HL-60/S4 treated with retinoic acid at 250 ng/mL for 4 days and 3 days (cell line): ENCODE results near the gene SETD6.

Source experiments
- in situ Hi-C: fragments of 300-500 bp; cut with MboI; formaldehyde crosslinking; loops from 2 replicates; pipeline ENCODE4 v1.7.0; 2022; ENCODE audit warnings: low sequenced_read_pairs

The SETD6 gene

DNA sequence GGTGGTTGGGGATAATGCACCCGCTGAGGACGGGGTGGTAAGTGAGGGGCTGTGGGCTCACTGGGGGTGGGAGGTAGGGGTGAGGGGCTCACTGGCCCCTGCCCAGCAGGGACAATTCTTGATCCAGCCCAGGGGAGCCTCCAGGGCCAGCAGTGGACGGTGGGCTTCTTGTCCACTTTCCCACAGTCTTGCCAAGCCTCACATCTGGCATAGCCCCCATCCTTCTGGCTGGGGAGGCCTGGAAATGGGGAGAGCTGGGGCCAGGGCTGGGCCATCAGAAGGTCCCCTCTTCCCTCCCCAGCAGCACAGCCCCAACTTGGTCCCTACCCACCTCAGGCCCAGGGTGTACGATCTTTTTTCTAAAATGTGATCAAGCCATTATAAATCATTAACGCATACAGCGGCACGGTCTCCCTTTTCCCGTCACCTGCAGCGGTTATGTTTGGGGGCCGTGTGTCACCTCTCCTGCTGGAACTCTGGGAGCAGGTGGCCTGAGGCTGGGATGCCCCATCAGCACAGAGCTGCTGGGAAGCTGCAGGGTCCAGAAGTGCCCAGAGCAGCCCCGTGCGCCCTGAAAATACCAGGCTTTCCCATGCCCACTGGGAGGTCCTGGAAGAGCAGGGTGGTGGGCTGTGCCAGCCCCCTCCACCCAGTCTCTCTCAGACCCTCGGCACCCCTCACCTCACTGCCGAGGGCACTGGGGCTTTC, 7.2 kb upstream of the SETD6 start:
- in situ Hi-C loops = no loop called here

DNA sequence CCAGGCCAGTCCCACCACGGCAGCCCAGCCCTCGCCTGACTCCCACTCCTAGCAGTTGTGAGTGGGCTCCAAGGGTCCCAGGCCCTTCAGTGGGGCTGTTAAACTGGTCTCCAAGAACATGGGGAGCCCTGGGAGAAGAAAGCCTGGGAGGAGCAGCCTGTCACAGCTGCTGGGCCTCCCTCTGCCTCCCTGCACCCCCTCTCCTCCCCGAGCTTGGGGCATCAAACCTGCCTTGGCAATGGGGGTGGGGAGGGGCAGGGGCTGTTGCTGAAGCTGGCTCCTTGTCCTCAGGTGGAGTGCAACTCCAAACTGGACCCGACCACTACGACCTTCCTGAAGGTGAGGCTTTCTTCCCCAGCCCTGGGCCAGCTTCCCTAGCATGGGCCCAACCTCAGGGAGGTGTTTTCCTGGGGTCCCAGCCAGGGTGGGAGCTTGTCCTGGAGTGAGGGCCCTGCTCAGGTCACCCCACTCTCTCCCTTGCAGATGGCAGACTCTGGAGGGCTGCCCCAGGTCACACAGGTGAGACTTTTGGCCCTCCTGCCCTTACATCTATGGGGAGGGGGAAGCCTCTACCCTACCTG, 6.6 kb upstream of the SETD6 start:
- in situ Hi-C loops = no loop called here

DNA sequence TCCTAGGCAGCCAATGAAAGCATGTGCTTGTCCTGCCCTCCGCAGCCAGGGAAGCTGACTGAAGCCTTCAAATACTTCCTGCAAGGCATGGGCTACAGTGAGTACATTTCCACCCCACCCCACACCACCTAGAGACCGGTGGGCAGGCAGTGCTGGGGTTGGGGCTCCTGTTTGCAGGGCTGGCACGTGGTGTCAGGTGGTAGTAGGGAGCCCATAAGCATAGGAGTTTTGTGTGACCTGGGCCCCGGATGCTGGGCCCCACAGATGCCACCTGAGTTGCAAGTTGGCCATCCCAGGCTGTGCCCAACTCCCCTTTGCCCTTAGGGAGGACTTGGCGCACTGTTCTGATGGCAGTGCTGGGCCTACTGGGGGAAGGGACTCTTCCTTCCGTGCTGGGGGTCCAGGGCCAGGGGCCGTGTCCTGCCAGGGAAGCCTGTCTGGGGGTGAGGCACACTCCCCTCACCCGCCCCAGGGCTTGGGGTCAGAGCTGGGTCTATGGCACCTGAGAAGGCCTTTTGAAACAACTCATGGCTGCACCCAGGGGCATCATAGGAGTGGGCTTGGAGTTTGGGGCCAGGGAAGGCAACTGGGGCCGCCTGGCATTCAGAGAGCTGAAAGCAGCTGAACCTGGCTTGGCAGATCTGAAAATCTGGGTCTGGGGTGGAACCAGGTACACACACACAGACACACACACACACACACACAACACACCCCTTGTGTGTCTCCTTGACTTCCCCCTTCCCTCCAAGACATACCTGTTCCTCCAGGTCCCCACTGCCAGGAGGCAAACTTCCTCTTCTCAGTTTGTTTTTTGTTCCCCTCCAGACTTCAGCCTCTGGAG, 5.8 kb upstream of the SETD6 start:
- in situ Hi-C loops = no loop called here

DNA sequence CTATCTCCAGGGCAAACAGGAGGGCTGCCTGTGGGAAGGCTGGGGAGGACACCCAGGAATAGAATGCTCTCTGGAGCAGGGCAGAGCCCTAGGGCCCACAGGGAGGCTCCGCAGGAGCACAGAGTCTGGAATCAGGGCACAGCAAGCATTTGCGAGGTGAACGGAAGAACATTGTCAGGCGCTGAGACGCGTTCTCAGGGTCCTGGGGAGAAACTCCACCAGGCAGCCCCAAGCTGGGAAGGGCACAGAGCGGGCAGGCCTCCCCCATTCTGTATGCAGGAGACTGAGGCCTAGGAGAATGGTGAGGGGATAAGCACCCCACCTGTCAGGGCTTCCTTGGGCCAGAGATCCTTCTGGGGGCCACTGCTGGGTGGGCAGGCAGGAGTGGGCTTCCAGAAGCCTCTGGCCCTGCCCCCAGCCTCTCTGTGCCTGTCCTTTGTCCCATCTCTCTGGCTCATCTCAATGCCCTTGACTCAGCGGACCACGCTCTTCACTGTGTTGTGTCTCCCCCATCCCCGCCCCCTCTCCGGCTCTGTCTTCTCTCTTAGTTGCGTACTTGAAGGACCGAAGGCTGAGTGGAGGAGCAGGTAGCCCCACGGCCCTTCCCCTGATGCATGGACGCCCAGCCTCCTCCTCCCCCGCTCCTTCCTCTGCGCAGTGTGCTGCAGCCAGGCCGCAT, 5.1 kb upstream of the SETD6 start:
- in situ Hi-C loops = no loop called here

DNA sequence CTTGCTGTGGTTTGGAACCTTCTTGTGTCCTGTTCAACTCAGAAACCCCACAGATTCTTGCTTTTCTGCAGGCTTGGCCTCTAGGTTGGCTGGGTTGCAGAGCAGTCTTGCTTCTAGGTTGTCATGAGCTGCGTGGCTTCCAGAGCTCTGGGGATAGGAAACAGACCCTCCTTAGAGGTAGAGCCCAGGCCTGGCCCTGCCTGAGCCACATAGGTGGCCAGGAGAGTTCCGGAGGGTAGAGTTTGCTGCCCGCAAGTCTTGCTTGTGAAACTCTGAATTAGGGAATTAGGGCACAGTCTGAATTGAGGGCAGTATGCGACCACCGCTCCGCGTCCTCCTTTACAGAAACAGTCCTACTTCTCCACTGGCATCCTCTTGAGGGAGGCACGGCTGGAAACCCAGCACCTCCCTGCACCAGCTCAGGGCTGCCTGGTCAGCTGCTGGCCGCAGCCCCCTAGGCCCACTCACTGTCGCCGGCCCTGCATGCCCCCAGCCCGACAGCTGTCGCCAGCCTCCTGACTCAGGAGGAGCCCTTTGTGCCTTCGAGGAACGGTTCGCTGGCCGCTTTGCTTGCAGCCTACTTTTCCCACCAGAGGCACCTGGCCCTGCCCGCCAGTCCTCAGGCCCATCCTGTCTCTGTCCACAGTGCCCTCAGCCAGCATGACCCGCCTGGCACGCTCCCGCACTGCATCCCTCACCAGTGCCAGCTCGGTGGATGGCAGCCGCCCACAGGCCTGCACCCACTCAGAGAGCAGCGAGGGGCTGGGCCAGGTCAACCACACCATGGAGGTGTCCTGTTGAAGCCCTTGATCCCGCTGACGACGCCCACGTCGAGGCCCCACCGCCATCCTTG, 4.3 kb upstream of the SETD6 start:
- in situ Hi-C loops = no loop called here

DNA sequence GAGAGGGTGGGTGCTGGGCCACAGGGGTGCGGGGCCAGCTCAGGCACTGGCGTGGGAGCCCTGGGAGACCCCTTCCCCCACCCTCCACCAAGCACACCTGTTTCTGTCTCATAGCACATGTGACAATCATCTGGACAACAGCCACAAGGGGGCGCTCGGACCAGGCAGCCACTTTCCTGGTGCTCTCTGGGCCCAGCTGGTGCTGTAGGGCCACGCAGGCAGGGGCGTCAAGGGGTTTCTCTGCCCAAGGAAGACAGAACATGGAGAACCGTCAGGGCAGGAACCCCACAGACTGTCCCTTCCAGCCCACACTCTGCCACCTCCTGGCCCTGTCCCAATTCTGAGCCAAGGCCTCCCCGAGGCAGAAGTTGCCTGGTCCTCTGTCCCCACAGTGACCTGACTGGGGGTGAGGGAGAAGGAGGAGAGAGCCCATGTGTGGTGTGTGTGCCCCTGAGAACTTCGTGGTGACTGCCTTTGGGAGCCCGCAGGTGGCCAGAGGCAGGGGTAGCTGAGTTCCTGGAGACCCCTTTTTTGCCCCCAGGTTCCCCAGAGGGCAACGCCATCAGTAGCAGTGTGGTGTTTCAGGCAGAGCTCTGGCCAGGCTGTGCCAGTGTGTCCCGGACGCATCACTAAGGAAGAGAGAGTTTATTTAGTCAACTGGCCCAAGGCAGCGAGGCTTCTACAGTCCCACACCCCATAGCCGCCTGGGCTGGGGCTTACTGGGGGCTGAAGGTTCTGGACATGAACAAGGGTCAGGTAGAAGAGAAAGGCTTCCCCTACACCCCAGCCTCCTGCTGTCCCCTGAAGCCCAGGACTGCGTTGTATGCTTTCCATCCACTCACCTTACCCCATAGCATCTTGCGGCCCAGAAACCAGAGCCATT, 3.1 kb upstream of the SETD6 start:
- in situ Hi-C loops = no loop called here

DNA sequence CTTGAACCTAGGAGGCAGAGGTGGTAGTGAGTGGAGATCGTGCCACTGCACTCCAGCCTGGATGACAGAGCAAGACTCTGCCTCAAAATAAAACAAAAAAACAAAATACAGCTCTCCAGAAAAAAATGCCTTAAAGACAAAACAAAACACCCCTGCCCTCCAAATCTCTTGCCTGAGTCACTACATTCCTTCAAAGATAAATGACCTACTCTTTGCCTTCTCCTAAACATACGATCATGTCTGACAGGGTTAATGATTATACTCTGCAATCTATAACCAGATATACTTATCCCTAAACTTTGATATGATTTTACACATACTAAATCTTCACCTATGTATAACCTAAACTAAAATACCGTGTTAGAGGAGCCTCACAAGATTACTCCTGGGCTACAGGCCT, 1.4 kb upstream of the SETD6 start:
- in situ Hi-C loops = no loop called here

DNA sequence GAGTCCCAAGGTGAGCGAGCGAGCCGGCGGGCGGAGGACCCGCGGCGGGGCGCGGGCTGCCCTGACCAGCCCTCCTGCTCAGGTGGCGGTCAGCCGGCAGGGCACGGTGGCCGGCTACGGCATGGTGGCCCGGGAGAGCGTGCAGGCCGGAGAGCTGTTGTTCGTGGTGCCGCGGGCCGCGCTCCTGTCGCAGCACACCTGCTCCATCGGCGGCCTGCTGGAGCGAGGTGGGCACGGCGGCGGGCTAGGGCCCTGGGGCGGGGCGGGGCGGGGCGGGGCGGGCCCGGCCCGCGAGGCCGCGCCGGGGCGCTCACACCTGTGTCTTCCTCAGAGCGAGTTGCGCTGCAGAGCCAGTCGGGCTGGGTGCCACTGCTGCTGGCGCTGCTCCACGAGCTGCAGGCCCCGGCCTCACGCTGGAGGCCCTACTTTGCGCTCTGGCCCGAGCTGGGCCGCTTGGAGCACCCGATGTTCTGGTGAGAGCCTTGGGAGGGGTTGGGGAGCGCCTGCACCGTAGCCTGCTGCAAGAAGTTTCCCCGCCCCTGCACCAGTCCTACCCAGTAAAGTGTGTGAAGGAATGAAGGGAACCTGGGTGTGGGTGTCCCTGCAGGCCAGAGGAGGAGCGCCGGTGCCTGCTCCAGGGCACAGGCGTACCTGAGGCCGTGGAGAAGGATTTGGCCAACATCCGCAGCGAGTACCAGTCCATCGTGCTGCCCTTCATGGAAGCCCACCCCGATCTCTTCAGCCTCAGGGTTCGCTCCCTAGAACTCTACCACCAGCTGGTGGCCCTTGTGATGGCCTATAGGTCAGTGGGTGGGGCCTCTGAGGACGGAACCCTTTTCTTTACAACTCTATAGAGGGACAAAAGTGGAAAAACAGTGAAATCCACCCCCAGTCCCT, 802 bp downstream of the SETD6 start:
- in situ Hi-C loops = no loop called here

DNA sequence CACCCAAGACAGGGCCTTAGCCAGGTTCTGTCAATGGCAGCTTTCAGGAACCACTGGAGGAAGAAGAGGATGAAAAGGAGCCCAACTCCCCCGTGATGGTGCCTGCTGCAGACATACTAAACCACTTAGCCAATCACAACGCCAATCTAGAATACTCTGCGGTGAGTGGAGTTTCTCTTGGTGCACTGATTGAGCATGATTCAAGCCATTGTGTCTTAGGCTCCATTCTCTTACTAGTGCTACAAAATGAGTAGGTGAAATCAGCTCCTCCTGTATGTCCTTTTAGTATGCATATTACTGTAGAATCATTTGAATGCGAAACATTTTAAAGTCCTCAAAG, 1.4 kb downstream of the SETD6 start:
- in situ Hi-C loops = no loop called here

DNA sequence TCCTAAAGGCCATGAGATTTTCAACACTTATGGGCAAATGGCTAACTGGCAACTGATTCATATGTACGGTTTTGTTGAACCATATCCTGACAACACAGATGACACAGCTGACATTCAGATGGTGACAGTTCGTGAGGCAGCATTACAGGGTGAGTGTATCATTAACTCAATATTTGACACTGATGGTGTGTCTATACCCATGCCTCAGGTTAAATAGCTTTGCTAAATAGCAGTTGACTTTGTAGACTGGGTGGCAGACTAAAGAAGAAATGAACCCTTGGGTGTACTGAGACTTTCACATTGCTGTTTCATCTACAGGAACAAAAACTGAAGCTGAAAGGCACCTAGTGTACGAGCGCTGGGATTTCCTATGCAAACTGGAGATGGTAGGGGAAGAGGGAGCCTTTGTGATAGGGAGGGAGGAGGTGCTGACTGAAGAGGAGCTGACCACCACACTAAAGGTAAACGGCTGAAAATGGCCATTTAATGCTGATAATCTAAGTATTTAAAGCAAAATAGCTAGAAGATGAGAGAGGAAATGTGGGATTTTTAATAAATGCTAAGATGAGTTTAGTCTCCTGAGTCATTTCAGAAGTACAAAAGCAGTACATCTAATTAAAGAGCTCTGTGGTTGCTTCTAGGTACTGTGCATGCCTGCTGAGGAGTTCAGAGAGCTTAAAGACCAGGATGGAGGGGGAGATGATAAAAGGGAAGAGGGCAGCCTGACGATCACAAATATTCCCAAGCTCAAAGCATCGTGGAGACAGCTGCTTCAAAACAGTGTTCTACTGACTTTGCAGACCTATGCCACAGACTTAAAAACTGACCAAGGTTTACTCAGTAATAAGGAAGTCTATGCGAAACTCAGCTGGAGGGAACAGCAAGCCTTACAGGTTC, 3.0 kb downstream of the SETD6 start:
- in situ Hi-C loops = no loop called here

DNA sequence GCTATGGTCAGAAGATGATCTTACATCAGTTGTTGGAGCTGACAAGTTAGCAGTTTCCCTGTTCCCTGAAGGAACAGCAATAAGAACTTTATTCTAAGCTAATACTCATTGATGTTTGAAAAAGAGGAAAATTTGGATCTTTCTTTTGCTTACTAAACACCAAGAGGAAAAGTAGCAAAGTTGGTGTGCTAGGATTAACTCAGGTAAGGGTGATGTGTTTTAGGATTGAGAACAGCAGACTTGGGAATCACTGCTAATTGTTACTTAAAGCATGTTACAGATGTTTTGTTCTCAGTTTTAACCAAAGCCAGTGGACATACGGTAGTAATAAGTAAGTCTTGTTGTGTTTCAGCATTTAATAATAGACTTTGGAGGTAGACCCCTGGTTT, 3.7 kb downstream of the SETD6 start:
- in situ Hi-C loops = no loop called here

DNA sequence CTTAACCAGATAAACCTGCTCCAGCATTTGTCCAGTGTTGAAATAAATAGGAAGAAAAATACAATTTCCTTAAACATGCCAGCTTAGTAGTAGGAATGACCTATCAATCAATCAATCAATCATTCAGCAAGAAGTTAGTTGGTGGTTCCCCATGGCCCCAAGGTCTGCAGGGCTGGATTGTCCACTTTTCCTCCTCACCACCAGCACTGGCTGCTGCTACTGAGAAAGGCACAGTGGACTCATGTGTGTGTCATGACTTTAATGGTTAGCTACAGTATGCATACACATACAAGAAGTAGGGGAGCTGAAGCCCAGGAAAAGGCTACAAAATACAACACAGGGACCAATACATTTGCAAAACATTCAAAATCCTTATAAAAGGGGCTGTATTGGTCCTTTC, 4.4 kb downstream of the SETD6 start:
- in situ Hi-C loops = no loop called here

DNA sequence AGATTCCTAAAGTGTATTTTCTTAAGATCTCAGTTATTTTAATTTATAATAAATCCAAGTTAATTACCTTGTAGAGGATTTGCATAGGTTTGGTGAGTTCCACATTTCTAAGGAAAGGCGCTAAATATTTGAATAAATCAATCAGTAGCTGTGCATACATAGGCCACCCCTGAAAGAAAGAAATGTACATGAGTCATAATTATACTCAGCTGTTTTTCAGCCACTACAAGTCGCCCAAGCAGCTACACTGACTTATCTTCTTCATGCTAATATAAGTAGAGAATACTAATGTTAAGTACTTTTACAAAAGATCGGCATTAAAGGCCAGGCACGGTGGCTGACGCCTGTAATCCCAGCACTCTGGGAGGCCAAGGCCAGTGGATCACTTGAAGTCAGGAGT, 14.9 kb downstream of the SETD6 start:
- in situ Hi-C loops = loop anchor here (10.0 kb wide), 1 partner anchor 55 kb away; no protein-coding TSS in a partner anchor

DNA sequence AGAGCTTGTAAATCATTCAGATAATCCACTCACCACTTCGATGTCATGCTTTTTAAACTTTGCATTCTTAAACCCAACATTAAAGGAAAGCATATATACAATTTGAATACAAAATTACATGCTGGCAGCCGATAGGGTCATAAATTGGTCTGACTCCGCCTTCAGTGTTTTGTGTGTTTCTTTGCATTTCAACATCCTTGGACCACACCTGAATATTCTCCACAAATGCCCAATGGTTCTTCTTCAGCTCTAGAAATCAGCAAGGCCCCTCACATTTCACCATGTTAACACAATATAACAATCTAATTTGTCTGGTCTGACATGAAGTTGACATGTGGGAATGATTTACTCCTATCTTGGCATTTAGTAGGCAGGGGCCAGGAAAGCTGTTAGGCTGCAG, 17.1 kb downstream of the SETD6 start:
- in situ Hi-C loops = loop anchor here (10.0 kb wide), 1 partner anchor 52 kb away; no protein-coding TSS in a partner anchor

DNA sequence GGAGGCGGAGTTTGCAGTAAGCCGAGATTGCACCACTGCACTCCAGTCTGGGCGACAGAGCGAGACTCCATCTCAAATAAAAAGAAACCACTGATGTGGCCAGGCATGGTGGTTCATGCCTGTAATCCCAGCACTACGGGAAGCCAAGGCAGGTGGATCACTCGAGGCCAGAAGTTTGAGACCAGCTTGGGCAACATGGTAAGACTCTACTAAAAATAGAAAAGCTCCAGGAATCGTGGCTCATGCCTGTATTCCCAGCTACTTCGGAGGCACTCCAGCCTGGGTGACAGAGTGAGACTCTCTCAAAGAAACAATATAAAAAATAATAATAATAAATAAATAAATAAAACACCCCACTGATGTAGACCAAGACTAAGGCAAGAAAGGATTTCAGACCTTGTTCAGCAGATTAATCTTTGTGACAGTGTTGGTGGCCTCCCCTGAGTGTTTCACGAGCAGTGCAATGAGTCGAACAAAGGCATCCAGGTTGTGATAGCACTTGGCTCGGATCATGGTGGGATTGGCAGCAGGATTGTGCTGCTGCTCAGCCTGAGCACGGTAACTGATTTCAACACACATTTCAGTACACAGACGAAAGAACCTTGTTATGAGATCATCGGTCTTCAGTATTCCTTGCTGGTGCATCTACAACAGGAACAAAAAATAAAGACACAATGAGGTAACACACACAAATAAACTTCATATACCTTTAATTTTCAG, 18.6 kb downstream of the SETD6 start:
- in situ Hi-C loops = loop anchor here (10.0 kb wide), 1 partner anchor 51 kb away; no protein-coding TSS in a partner anchor

DNA sequence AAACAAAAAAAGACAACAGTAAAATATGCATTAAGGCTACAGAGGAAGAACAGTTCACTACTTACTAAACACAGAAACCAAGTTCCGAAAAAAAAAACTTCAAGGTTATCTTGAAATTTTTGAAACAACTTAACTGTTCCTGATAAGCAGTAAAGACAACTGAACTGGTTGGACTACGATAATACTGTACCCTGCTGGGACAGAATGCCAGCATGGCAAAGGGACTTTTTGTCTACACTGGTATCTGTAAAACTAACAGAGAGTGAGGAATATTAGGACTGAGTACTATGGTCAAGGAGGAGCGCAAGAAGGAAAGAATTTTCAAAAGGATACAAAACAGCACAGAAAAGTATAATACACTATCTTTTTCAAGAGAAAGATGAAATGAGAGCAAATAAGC, 19.8 kb downstream of the SETD6 start:
- in situ Hi-C loops = loop anchor here (10.0 kb wide), 1 partner anchor 50 kb away; no protein-coding TSS in a partner anchor

DNA sequence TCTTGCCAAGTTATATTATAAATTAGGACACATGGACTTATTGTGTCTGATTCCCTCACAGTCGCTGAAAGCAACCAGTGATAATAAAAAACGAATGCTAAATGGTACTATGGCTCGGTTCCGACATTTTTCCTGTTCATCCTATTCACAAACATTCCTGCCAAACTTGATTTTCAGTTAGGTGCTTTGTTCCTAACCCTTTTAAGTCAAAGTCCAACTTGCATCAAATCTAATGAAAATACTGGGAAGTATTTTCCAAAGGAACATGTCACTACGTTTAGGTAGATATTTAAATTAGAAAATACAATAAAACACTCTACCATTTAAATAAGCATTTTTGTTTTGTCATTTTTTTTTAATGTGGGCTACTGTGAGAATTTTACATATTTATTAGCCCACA, 21.0 kb downstream of the SETD6 start:
- in situ Hi-C loops = loop anchor here (10.0 kb wide), 1 partner anchor 49 kb away; no protein-coding TSS in a partner anchor
